ENCODE results near the gene SLC48A1. TPM values are rescaled to one million over a fixed set of nuclear protein-coding genes. Genes with fewer than 3 reads are reported as not detected.

The SLC48A1 gene
- 19.8 TPM for total RNA-seq

- ATAC-seq = peak; percentile 79
Measured at GRCh38 chr12:47773062-47773857, at the start of gene SLC48A1. Gene SLC48A1, plus strand, starts transcription at chr12:47773238. Its CDS starts 67 bp downstream, at chr12:47773305.

GRCh38 chr12:47725091-47725772, 47.8 kb upstream of the SLC48A1 start, which contains the start of gene ENDOU:
Gene ENDOU, minus strand, starts transcription at chr12:47725490. Its CDS starts 77 bp downstream, at chr12:47725413.
- ATAC-seq = peak; percentile 80

- peak; percentile 38 for ATAC-seq
Measured at GRCh38 chr12:47725893-47726292, 47.1 kb upstream of the SLC48A1 start.

- ATAC-seq = peak; percentile 15
Measured at GRCh38 chr12:47729233-47729632, 43.8 kb upstream of the SLC48A1 start.

GRCh38 chr12:47730341-47730744, 42.7 kb upstream of the SLC48A1 start:
- no peak for ATAC-seq

- ATAC-seq = no peak
Measured at GRCh38 chr12:47731723-47732122, 41.3 kb upstream of the SLC48A1 start.

- no peak for ATAC-seq
Measured at GRCh38 chr12:47732504-47732903, 40.5 kb upstream of the SLC48A1 start.

- peak; percentile 14 for ATAC-seq
Measured at GRCh38 chr12:47733142-47733541, 39.9 kb upstream of the SLC48A1 start.

- ATAC-seq = no peak
Measured at GRCh38 chr12:47734725-47735480, 38.1 kb upstream of the SLC48A1 start.

GRCh38 chr12:47735649-47736048, 37.4 kb upstream of the SLC48A1 start:
- peak; percentile 70 for ATAC-seq

- no peak for ATAC-seq
Measured at GRCh38 chr12:47736216-47736615, 36.8 kb upstream of the SLC48A1 start.

GRCh38 chr12:47736877-47737676, 36.0 kb upstream of the SLC48A1 start:
- peak; percentile 4 for ATAC-seq

GRCh38 chr12:47737936-47738594, 35.0 kb upstream of the SLC48A1 start:
- no peak for ATAC-seq

- no peak for ATAC-seq
Measured at GRCh38 chr12:47739297-47739696, 33.7 kb upstream of the SLC48A1 start.

- ATAC-seq = peak; percentile 21
Measured at GRCh38 chr12:47739979-47740378, 33.1 kb upstream of the SLC48A1 start.

GRCh38 chr12:47740606-47741339, 32.3 kb upstream of the SLC48A1 start:
- ATAC-seq = no peak

- ATAC-seq = peak; percentile 4
Measured at GRCh38 chr12:47741340-47741703, 31.7 kb upstream of the SLC48A1 start.

- peak; percentile 34 for ATAC-seq
Measured at GRCh38 chr12:47742253-47742825, 30.7 kb upstream of the SLC48A1 start.

GRCh38 chr12:47743311-47743860, 29.7 kb upstream of the SLC48A1 start:
- no peak for ATAC-seq

GRCh38 chr12:47744005-47744651, 28.9 kb upstream of the SLC48A1 start:
- ATAC-seq = peak; percentile 67

Measured in esophagus mucosa (tissue), 1 donor.